Femur (tissue), 1 donor: ENCODE measurements around the gene TDRD9.

Experiments
- DNase-seq: peaks from one replicate; pipeline ENCODE4 v3.0.0-alpha.2; 2017

TDRD9 gene

GRCh38 chr14:104081261-104081835 lies 153.1 kb downstream of the TDRD9 start:
- no peak for DNase-seq

- DNase-seq = no peak
These were observed 153.8 kb downstream of the TDRD9 start for GRCh38 chr14:104081951-104082464.

GRCh38 chr14:104082807-104083206 lies 154.6 kb downstream of the TDRD9 start:
- peak; percentile 23 for DNase-seq

GRCh38 chr14:104084251-104085002 lies 156.2 kb downstream of the TDRD9 start:
- DNase-seq = no peak

- peak; percentile 20 for DNase-seq
These were observed 157.0 kb downstream of the TDRD9 start, which contains the start of gene ASPG for GRCh38 chr14:104085032-104085888. TSS of gene ASPG (plus strand) at chr14:104085700. CDS start at chr14:104085771, 71 bp downstream.

- no peak for DNase-seq
These were observed 157.6 kb downstream of the TDRD9 start for GRCh38 chr14:104085889-104086201.

- DNase-seq = no peak
These were observed 158.0 kb downstream of the TDRD9 start for GRCh38 chr14:104086210-104086660.

- peak; percentile 16 for DNase-seq
These were observed 158.6 kb downstream of the TDRD9 start for GRCh38 chr14:104086661-104087461.

- no peak for DNase-seq
These were observed 159.2 kb downstream of the TDRD9 start for GRCh38 chr14:104087505-104087904.

GRCh38 chr14:104087981-104088850 lies 160.0 kb downstream of the TDRD9 start:
- no peak for DNase-seq

GRCh38 chr14:104090071-104090748 lies 162.0 kb downstream of the TDRD9 start:
- DNase-seq = no peak

GRCh38 chr14:104091061-104091926 lies 163.0 kb downstream of the TDRD9 start:
- peak; percentile 19 for DNase-seq

- DNase-seq = peak; percentile 11
These were observed 163.9 kb downstream of the TDRD9 start for GRCh38 chr14:104091927-104092771.

- DNase-seq = no peak
These were observed 164.7 kb downstream of the TDRD9 start for GRCh38 chr14:104092931-104093365.

GRCh38 chr14:104093366-104094055 lies 165.3 kb downstream of the TDRD9 start:
- DNase-seq = no peak

- DNase-seq = no peak
These were observed 165.9 kb downstream of the TDRD9 start for GRCh38 chr14:104094056-104094708.

- DNase-seq = peak; percentile 63
These were observed 166.6 kb downstream of the TDRD9 start for GRCh38 chr14:104094709-104095425.
